Body of pancreas (tissue), 4 donors: ENCODE measurements around the gene BRF1.

Experiments used
- POLR2A ChIP-seq, 3 donors: fragments of 450-650 bp; IDR thresholded peaks; one replicate each; pipeline ENCODE4 v1.6.1; 2016; ENCODE audit warnings: antibody characterized with exemption in 3 of 3, mild to moderate bottlenecking in 2 of 3
- TF ChIP-seq, protein P1 (sequence below), 7 experiments: fragments of 450-650 bp in 4 of 7; fragments of 200-600 bp in 3 of 7; sonication (generic) in 3 of 7; IDR thresholded peaks; one replicate each; pipeline ENCODE4 v1.5.1; 2016 to 2019; ENCODE audit warnings: antibody characterized with exemption in 7 of 7

DNA sequence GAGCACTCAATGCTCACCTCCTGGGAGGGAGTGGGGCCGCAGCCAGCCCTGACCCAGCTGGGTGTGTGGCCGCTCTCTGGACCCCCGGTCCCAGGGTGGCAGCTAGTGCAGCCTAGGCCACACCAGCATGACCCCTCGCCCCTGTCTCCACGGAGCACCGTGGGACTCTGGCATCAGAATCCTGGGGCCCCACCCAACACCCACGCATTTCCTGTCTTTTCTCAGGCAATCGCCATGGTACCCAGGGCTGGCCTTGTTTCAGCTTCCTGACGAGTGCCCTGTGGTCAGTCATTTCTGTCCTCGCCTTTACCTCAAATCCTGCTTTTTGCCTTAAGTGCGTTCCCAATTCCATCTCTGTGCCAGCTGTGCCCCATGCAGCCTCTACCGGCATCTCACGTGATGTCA lies 29.7 kb upstream of the BRF1 start:
- TF ChIP-seq, protein P1, sequence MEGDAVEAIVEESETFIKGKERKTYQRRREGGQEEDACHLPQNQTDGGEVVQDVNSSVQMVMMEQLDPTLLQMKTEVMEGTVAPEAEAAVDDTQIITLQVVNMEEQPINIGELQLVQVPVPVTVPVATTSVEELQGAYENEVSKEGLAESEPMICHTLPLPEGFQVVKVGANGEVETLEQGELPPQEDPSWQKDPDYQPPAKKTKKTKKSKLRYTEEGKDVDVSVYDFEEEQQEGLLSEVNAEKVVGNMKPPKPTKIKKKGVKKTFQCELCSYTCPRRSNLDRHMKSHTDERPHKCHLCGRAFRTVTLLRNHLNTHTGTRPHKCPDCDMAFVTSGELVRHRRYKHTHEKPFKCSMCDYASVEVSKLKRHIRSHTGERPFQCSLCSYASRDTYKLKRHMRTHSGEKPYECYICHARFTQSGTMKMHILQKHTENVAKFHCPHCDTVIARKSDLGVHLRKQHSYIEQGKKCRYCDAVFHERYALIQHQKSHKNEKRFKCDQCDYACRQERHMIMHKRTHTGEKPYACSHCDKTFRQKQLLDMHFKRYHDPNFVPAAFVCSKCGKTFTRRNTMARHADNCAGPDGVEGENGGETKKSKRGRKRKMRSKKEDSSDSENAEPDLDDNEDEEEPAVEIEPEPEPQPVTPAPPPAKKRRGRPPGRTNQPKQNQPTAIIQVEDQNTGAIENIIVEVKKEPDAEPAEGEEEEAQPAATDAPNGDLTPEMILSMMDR (IDR thresholded peaks at IDR 0.05): no peak
- no peak for TF ChIP-seq POLR2A (IDR thresholded peaks at IDR 0.05)
